C4-2B (cell line): ENCODE results near the gene CTCFL.

Experiments
- ZFX ChIP-seq: fragments of 450-650 bp; IDR thresholded peaks from 2 replicates; pipeline ENCODE4 v1.6.1; 2017
- TF ChIP-seq, protein P1 (sequence below): fragments of 450-650 bp; conservative IDR thresholded peaks from 2 replicates; pipeline ENCODE4 v1.5.1; 2017; ENCODE audit warnings: mild to moderate bottlenecking

DNA sequence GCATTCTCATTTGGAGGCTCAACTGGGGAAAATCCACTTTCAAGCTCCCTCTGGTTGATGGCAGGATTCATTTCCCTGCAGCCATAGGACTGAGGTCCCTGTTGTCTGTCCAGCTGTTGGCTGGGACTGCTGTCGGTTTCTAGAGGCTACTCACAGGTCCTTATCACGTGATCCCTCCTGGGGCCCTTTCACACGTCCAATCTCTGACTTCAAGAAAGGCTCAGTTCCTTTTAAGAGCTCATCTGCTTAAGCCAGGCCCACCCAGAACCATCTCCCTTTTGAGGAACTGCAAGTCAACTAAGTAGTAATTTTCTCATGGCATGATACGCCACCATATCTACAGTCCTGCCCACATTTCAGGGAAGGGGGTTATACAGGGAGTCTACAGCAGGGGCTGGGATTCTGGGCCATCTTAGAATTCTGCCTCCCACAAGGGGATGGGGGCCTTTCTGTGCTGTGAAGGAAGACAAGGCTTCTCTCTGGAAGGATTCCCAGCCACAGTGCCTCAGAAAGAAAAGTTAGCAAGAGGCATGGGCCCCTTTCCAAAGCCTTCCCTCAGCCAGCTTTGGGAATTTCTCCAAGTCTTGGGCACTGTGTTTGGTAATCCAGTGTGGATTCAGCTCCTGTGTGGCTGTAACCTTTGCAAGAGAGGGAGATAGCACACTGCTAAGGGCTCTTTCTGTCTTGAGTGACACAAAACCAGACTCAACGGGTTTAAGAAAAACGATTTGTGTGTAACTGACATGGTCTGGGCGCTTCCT is 66.4 kb downstream of the CTCFL start:
- TF ChIP-seq, protein P1, sequence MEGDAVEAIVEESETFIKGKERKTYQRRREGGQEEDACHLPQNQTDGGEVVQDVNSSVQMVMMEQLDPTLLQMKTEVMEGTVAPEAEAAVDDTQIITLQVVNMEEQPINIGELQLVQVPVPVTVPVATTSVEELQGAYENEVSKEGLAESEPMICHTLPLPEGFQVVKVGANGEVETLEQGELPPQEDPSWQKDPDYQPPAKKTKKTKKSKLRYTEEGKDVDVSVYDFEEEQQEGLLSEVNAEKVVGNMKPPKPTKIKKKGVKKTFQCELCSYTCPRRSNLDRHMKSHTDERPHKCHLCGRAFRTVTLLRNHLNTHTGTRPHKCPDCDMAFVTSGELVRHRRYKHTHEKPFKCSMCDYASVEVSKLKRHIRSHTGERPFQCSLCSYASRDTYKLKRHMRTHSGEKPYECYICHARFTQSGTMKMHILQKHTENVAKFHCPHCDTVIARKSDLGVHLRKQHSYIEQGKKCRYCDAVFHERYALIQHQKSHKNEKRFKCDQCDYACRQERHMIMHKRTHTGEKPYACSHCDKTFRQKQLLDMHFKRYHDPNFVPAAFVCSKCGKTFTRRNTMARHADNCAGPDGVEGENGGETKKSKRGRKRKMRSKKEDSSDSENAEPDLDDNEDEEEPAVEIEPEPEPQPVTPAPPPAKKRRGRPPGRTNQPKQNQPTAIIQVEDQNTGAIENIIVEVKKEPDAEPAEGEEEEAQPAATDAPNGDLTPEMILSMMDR = no peak
- TF ChIP-seq ZFX = no peak
